ENCODE data around the gene TACC2. TPM values are rescaled to one million over a fixed set of nuclear protein-coding genes. Genes with fewer than 3 reads are reported as not detected.
A peak's percentile ranks its signal among the peaks of the same experiment; 100 is the strongest.

Gene TACC2
- total and polyA plus RNA-seq, 2 experiments from 2014 or later: 75.7 to 98.0 TPM

GRCh38 chr10:122267849-122268737, 279.1 kb downstream of the TACC2 start:
- peak; percentile 99 for TF ChIP-seq CTCF (IDR thresholded peaks at IDR 0.05; ENCODE audit: low read depth, low read length)
- no peaks in the 10 kb centered on the region for H3K36me3 ChIP-seq
- peaks cover 32% of the 10 kb centered on the region for H3K4me1 ChIP-seq (ENCODE audit: low read depth)
- peak overlapping the region; percentile 84 for H3K27ac ChIP-seq
- no peaks in the 10 kb centered on the region for H3K27me3 ChIP-seq
- no peaks in the 10 kb centered on the region for H3K9me3 ChIP-seq (ENCODE audit: low read depth)
- no peak overlapping the region for H3K4me3 ChIP-seq
- DNase-seq (ENCODE audit: low read depth in 1 of 2, low spot score in 1 of 2): peak; percentile 50 to 69

DNA sequence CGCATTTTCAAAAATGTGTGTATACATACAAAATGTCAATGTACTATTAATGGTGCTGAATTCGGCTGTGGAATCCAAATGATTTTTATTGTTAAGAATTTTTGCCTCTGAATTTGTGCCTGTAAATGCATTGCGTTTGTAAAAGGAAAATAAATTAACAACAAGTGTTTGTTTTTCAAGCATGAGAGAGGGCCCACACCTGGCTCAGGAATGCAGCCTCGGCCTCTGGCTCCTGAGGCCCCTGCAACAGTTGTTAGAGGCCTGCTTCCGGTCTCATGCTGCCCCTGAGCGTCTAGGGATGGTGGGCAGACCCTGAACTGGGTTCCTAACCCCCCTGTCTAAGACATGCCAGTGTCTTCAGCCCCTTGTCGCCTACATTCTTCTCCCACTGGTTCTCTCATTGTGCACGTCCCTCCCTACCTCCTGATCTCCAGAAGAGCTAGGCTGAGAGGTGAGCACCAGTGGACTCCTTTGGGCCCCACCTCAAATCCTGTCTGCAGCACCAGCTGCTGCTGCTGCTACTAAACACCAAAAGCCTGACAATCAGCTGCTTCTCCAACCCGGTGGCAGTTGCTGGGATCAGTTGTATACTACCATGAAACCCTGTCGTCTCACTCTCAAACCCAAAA, 280.2 kb downstream of the TACC2 start:
- Histone ChIP-seq H3K36me3 (no peaks in the 10 kb centered on the region), H3K4me3 (no peak overlapping the region), H3K27me3 (no peaks in the 10 kb centered on the region), H3K9me3 (ENCODE audit: low read depth) (no peaks in the 10 kb centered on the region), H3K27ac (no peak overlapping the region), H3K4me1 (ENCODE audit: low read depth) (peaks cover 24% of the 10 kb centered on the region)
- TF ChIP-seq CTCF (IDR thresholded peaks at IDR 0.05; ENCODE audit: low read depth, low read length): no peak
- DNase-seq (ENCODE audit: low read depth in 1 of 2, low spot score in 1 of 2): no peak

DNA sequence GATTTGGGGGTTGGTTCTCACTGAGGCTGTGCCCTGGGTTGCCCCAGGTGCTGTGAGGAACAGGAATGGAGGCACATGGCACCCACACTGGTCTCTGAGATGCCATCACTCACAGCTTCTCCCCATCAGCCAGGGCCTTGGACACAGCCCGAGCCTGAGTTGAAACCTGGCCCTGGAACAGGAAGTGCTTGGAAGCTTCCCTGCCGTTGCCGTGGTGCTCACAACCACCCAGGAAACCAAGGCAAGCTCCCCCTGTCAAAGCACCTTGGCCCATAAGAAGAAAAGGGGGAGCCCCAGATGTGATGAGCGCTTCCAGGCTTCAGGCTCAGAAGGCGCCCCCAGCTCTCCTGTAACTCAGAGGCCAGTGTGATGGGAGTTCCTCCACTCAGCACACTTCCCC, 282.1 kb downstream of the TACC2 start, which contains the start of gene BTBD16:
Gene BTBD16, plus strand, starts transcription at position 221 of the 400 bp plus-strand sequence. CDS start 3,786 bp downstream, outside the sequence.
- no peaks in the 10 kb centered on the region for H3K36me3 ChIP-seq
- no peak within 1 kb of the TSS for H3K4me3 ChIP-seq
- no peaks in the 10 kb centered on the region for H3K27me3 ChIP-seq
- DNase-seq (ENCODE audit: low read depth in 1 of 2, low spot score in 1 of 2): no peak
- no peak within 1 kb of the TSS for H3K27ac ChIP-seq
- H3K9me3 ChIP-seq (ENCODE audit: low read depth): no peaks in the 10 kb centered on the region
- TF ChIP-seq CTCF (IDR thresholded peaks at IDR 0.05; ENCODE audit: low read depth, low read length): no peak
- H3K4me1 ChIP-seq (ENCODE audit: low read depth): peaks cover 10% of the 10 kb centered on the region

DNA sequence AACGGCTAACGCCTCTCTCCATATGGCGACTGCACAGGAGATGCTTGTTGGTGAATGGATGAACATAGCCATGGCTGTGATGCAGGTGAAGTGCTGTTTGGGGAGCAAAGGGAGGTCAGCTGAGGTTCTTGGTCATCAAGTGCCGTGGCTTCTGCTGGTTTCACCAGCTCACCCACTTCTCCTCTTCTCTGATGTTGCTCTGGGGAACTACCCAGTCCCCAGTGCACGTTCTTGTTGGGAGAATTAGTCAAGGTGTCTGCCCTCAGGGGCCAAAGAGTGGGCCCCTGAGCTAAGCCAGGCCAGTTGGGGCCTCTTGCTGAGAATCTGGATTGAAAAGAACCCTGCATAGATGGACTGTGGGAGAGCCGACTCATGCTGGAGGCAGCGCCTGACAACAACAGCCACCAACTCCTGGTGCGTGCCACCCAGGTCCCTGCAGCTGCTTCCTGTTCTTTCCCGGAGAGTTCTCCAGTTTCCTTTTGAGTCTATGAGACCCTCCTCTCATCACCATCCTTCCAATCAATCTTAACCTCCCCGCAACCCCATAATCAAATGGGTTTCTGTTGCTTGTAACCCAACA, 285.1 kb downstream of the TACC2 start:
- Histone ChIP-seq H3K27me3 (no peaks in the 10 kb centered on the region), H3K36me3 (no peaks in the 10 kb centered on the region), H3K27ac (no peak overlapping the region), H3K4me3 (no peak overlapping the region), H3K4me1 (ENCODE audit: low read depth) (no peaks in the 10 kb centered on the region), H3K9me3 (ENCODE audit: low read depth) (no peaks in the 10 kb centered on the region)
- no peak for DNase-seq (ENCODE audit: low read depth in 1 of 2, low spot score in 1 of 2)
- TF ChIP-seq CTCF (IDR thresholded peaks at IDR 0.05; ENCODE audit: low read depth, low read length): no peak

GRCh38 chr10:122276611-122277208, 287.7 kb downstream of the TACC2 start:
- no peak overlapping the region for H3K4me3 ChIP-seq
- TF ChIP-seq CTCF (IDR thresholded peaks at IDR 0.05; ENCODE audit: low read depth, low read length): no peak
- H3K27ac ChIP-seq: no peak overlapping the region
- H3K27me3 ChIP-seq: no peaks in the 10 kb centered on the region
- no peaks in the 10 kb centered on the region for H3K4me1 ChIP-seq (ENCODE audit: low read depth)
- H3K36me3 ChIP-seq: no peaks in the 10 kb centered on the region
- DNase-seq (ENCODE audit: low read depth in 1 of 2, low spot score in 1 of 2): peak in 1 of 2 donors; percentile 56
- H3K9me3 ChIP-seq (ENCODE audit: low read depth): no peaks in the 10 kb centered on the region

Data from cardiac muscle cell (in vitro differentiated cells and primary cell).